ENCODE data around the gene GGTLC2.
A peak's percentile ranks its signal among the peaks of the same experiment; 100 is the strongest.

Gene GGTLC2

DNA sequence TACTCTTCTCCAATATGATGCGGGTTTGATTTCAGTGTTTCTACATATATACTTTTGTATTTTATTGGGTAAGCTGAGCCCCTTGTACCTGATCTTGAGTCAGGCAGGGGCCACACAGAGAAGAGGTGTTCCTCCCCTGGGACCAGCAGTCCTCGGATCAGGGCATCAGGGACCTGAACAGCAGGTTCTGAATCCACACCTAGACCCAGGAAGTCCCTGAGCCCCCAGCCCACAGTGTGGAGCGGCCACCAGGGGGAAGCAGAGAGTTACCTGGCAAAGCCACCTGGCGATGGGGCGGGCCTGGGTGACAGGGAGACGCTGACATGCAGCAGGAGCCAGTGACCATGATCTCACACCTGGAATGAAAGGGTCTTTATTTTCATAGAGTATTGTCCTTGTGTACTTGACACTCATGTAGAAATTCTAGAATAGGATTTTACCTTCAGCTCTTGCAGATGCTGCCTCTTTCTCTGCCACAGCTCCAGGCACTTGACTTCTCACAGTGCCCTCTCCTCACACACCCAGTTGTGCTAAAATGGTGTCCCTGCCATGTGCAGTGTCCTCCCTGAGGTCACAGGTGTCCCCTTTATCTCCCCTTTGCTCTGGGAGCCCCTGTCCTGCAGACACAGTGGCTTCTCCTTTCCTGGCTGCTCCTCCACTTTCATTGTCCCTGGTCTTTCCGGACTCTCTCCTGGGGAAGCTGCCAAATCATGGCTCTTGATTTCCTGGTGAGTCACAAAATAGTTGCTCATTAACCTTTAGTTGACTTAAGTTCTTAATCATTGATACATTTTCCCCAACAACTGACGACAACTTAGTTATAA, 48.5 kb downstream of the GGTLC2 start:
- peak; percentile 54 for DNase-seq

DNA sequence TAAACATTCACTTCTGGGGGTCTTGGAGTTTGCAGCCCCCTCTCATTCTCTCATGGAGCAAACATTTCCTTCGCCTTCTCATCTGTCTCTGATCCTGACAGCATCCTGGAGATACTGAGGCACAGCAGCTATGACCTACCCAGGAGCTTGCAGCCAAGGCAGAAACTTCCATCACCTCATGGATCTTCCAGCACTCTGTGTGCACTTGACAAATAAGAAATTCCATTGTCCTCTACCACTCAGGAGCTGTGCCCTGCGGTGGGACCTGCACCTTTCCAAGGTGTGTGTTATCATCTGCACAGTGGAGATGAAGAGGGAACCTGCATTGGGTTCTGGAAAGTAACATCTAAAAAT, 49.1 kb downstream of the GGTLC2 start:
- DNase-seq = no peak

DNA sequence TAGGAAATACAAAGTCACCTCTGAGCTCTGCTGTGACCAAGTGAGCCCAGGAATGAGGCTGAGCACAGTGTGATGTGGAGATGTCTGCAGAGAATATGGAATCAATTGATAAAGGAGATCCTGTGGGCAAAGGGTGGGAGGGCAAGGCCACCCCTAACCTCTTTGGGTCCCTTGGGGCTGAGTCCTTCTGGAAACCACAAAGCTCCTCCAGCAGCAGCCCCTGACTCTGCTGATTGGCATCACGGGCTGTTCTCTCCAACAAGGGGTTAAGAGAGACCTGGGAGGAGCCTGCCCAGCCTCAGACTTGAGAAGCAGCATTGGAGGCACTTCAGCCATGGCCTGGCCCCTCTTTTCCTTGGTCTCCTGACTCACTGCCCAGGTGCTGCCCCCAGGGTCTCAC, 49.7 kb downstream of the GGTLC2 start:
- DNase-seq = no peak

DNA sequence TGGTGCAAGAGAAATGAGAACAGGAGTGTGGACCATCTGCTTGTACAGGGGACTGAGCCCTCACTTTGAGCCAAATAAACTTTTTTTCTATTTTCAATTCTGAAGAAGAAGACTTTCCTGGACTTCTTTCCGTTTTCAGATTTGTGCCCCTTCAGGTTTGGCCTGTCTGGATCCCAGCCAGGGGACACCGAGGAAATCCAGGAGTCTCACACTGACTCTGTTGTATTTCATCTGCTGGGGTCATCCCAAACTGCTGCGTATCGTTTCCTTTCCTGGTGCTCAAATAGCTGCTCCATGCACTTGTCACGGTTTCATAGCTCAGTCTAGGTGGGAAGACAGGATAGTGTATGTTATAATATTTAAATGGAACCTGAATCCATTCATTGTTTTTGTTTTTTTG, 51.7 kb downstream of the GGTLC2 start:
- no peak for DNase-seq

Data from NCI-H1092 treated with DMSO at 0.1 percent for 48 hours (cell line).